Right renal pelvis (tissue), 4 donors: ENCODE data around the gene SDC4. TPM values are rescaled to one million over a fixed set of nuclear protein-coding genes. Genes with fewer than 3 reads are reported as not detected.
"Not testable (repeated sequence)": the region's sequence is repeated elsewhere in the genome, so short reads cannot be mapped to it uniquely, and the experiment has no call there.

ENCODE experiments used
- DNase-seq, 4 donors: peaks; one replicate each; pipeline ENCODE4 v3.0.0-alpha.2; 2013; ENCODE audit warnings: low read depth in 4 of 4, low spot score in 3 of 4, missing footprints in 1 of 4
- polyA plus RNA-seq, 4 donors: library from polyadenylated mRNA; unstranded; fragments of 120-200 nt; gene quantifications; one replicate each; pipeline ENCODE4 v1.2.1, GENCODE V29; 2013; ENCODE audit not compliant: insufficient read length in 4 of 4

The SDC4 gene
- polyA plus RNA-seq, 4 donors: 168 to 196 (median 184) TPM

DNA sequence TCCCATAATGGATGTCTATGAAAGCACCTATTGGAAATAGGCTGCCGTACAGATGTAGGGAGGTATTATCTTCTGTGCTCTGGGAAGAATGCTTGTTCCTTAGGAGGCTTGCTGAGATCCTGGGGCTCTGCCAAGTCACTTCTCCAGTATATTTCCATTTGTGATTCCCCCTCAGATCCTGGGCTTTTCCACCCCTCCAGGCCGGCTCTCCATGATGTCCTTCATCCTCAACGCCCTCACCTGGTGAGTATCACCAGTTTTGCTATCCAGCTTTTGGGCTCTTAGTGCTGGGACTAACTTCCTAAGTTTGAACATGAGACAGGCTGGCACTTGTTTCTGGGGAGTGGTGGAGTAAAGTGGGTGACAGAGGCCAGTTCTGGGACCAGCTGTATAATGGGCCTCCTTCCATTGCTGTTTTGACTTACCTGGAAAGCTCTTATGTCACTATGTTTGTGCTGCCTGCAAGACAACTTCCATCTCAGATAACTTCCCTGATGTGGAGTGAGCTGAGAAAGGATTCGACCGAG, 17.3 kb upstream of the SDC4 start:
- no peak for DNase-seq

DNA sequence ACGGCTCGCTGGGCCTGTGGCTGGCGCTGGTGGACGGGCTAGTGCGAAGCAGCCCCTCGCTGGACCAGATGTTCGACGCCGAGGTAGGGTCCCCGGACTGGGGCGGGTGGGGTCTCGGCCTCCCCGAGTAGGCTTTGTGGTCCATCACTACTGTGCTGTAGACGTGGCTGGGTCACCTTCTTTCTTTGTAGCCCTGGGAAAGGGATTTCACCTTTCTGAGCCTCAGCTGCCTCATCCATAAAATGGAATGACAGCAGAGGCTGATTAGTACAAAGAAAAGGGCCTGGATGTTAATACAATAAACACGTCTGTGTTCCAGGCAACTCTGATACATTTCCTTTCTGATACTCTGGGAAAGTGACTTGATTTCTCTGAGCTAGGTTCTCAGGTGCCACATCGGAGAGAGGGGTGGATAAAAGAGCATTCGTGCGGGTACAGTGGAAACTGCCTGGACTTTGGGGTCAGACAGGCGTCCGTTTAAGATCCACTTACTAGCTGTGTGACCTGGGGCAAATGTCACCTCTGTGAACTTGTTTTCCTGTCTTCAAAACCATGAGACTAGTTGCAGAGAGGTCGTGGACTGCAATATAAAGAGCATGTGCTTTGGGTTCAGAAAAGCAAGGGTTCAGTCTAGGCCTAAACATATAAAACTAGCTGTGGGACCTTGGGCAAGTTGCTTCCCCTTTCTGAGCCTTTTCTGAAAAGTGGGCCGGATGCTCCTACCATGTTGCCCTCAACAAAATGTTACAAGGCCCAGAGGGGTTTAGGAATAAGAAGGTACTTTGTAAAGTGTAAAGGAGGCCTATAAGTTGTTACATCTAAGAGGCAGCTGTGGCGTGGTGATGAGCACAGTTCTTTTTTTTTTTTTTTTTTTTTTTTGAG, 15.6 kb upstream of the SDC4 start:
- DNase-seq: no peak

GRCh38 chr20:45362804-45363610, 14.8 kb upstream of the SDC4 start, which contains the start of gene SYS1:
TSS of gene SYS1 (plus strand) at chr20:45363156. CDS start at chr20:45363532, 376 bp downstream.
- peak; percentile 98 for DNase-seq

- no peak for DNase-seq
These were observed 13.6 kb upstream of the SDC4 start for GRCh38 chr20:45361793-45362192.

DNA sequence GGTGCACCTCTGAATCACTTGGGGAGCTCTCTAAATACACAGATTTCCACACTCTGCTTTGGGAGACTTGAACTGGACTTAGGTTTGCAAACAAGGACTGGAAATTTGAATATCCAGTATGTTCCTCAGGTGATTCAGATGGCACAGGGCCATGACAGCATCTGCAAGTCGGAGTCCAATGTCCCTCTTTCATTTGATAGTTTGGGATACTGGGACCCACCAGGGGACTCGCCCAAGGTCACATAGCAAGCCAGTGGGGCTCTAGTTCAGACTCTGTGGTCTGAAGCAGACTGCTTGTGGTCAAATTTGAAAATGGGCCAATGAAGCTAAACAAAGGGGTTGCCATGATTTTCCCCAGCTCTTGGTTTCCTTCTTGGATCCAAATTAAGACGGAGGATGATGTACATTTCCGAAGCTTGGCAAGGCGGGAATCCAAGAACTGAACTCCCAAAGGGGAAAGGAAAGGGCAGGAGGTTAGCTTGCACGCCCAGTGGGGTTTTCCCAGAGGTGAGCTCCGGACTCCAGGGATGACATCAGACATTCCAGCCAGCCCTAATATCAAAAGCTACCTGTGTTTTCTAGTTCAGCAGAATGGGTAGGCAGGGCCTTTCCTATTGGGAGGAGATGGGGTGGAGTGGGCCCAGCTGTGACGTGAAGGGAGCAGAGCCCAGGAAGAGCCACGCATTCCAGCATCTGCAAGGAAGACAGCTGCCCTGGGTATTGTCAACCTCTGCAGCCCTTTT, 11.4 kb upstream of the SDC4 start:
- DNase-seq: no peak

- DNase-seq: no peak
These were observed 10.8 kb upstream of the SDC4 start for GRCh38 chr20:45359069-45359405.

- no peak for DNase-seq
These were observed 10.3 kb upstream of the SDC4 start for GRCh38 chr20:45358282-45359068.

- no peak for DNase-seq
These were observed 7.2 kb upstream of the SDC4 start for GRCh38 chr20:45355209-45356084.

DNA sequence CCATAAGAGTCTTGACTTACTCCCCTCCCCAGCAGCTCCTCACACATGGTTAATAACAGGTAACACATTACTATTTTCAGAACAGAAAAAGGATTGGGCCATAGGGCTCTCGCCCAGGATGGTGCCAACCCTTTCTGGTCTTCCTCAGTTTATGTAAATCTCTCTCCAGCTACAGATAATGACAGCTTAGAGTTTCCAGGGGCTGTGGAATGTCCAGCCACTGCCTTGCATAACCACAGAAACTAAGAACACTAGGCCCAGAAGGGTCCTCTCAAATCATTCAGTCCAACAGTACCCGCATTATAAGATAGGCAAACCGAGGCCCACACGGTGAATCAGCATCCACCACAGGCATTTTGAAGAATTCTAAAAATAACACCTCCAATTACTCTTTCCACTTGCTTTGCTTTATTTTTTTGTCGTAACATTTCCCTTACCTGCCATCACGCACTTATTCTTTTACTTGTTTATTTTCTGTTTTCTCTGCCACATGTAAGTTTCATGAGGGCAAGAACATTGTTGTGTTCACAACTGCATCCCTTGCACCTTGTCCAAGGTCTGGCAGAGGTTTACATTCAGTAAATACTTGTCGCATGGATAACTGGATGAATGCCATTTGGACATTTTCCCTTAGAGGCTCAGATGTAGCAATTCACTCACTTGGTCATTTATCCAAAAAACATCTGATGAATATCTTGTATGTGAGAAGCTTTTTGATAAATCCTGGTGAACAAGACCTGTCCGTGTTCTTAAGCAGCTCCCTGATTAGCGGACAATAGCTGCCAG, 6.4 kb upstream of the SDC4 start:
- DNase-seq: no peak

GRCh38 chr20:45353746-45354145, 5.5 kb upstream of the SDC4 start:
- no peak for DNase-seq

GRCh38 chr20:45352729-45353128, 4.5 kb upstream of the SDC4 start:
- DNase-seq: no peak

GRCh38 chr20:45350795-45351194, 2.6 kb upstream of the SDC4 start:
- DNase-seq: not testable (repeated sequence)

- no peak for DNase-seq
These were observed 2.0 kb upstream of the SDC4 start for GRCh38 chr20:45350217-45350616.

DNA sequence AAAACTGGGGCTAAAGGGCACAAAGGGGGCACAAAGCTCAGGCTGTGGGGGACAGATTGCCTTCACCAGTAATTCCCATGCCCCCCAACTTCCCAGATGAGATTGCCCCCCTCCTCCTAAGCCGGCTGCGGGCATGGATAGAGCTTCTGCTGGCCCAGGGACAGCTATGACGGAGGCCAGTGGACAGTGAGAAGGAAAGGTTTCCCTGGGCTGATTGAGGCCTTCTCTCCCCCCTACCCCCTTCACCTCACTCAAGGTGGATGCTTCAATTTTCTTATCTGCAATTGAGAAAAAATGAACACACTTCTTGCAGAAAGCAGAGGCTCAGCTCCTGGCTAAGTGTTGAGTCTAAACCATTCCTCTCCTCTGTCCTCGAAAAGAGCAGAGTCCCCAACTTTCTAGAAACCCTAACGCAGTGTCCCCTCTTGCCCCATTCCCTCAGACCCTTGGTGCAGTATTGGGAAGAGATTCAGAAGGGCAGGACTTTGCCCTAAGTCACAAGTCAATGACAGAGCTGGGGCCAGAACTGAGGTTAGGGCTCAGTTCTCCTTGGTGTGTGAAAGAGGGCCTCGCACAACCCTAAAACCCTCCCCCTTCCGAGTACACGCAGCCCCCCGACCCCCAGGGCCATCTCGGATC, 808 bp downstream of the SDC4 start:
- DNase-seq: no peak

- no peak for DNase-seq
These were observed 1.4 kb downstream of the SDC4 start for GRCh38 chr20:45346851-45347250.

DNA sequence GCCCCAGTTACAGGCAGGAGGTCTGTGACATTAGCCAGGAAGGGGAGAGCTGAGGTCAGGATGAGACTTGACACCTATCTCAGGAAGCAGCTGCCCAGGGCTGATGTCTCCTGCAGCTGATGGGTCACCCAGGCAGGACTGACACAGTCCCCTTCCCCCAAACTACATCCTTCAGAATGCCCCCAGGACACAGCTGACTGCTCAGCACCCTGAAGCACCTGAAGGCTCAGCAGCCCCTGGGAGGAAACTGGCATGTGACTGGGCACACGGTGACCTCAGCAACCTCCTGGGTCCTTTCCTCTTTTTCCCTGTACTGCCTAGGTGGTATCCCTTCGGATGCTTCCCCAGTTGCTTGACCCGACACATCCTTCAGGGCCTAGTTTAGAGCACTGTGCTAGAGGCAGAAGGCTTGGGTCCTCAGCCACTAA, 1.9 kb downstream of the SDC4 start:
- DNase-seq: no peak

GRCh38 chr20:45345104-45345936, 2.9 kb downstream of the SDC4 start:
- no peak for DNase-seq
